Hematopoietic multipotent progenitor cell treated with erythropoietin and hydrocortisone succinate and interleukin-3 and kit ligand, for 17 days (in vitro differentiated cells): ENCODE data around the gene THAP11.

Source experiments
- DNase-seq: peaks from one replicate; pipeline ENCODE4 v3.0.0-alpha.2; 2015; ENCODE audit warnings: low spot score

The THAP11 gene

GRCh38 chr16:67841816-67842508, at the start of gene THAP11:
THAP11 (plus strand) TSS chr16:67842320; CDS start chr16:67842555, 235 bp downstream.
- DNase-seq: peak; percentile 99

- peak; percentile 38 for DNase-seq
Measured at GRCh38 chr16:67796099-67796718, 45.9 kb upstream of the THAP11 start.

GRCh38 chr16:67800338-67800926, 41.7 kb upstream of the THAP11 start:
- peak; percentile 93 for DNase-seq

GRCh38 chr16:67801241-67801640, 40.9 kb upstream of the THAP11 start:
- DNase-seq: peak; percentile 65

GRCh38 chr16:67801883-67802282, 40.2 kb upstream of the THAP11 start:
- no peak for DNase-seq

GRCh38 chr16:67803894-67804293, 38.2 kb upstream of the THAP11 start:
- peak; percentile 44 for DNase-seq

- DNase-seq: peak; percentile 73
Measured at GRCh38 chr16:67804853-67805542, 37.1 kb upstream of the THAP11 start.

- DNase-seq: no peak
Measured at GRCh38 chr16:67805718-67806427, 36.2 kb upstream of the THAP11 start.

- peak; percentile 99 for DNase-seq
Measured at GRCh38 chr16:67806428-67807147, 35.5 kb upstream of the THAP11 start, which contains the start of the genes RANBP10 and TSNAXIP1. RANBP10 (minus strand) TSS chr16:67806560; CDS start chr16:67806536, 24 bp downstream. TSNAXIP1 (plus strand) TSS chr16:67806889; CDS start chr16:67807150, 261 bp downstream.

GRCh38 chr16:67807148-67807682, 34.9 kb upstream of the THAP11 start:
- DNase-seq: no peak

GRCh38 chr16:67811899-67812298, 30.2 kb upstream of the THAP11 start:
- no peak for DNase-seq

GRCh38 chr16:67814567-67814966, 27.6 kb upstream of the THAP11 start:
- DNase-seq: no peak

- no peak for DNase-seq
Measured at GRCh38 chr16:67820608-67821259, 21.4 kb upstream of the THAP11 start.

- DNase-seq: no peak
Measured at GRCh38 chr16:67822511-67822910, 19.6 kb upstream of the THAP11 start.

- DNase-seq: no peak
Measured at GRCh38 chr16:67825119-67825518, 17.0 kb upstream of the THAP11 start.

GRCh38 chr16:67825906-67826305, 16.2 kb upstream of the THAP11 start:
- DNase-seq: no peak

GRCh38 chr16:67828651-67829050, 13.5 kb upstream of the THAP11 start:
- no peak for DNase-seq

- peak; percentile 46 for DNase-seq
Measured at GRCh38 chr16:67833030-67833414, 9.1 kb upstream of the THAP11 start.

GRCh38 chr16:67833415-67834241, 8.5 kb upstream of the THAP11 start:
- DNase-seq: peak; percentile 90

- DNase-seq: no peak
Measured at GRCh38 chr16:67834242-67834614, 7.9 kb upstream of the THAP11 start.
